ENCODE results near the gene C16orf78. TPM values are rescaled to one million over a fixed set of nuclear protein-coding genes. Genes with fewer than 3 reads are reported as not detected.

C16orf78 gene
- total RNA-seq, 2 experiments from 2014 or later, result not detected

DNA sequence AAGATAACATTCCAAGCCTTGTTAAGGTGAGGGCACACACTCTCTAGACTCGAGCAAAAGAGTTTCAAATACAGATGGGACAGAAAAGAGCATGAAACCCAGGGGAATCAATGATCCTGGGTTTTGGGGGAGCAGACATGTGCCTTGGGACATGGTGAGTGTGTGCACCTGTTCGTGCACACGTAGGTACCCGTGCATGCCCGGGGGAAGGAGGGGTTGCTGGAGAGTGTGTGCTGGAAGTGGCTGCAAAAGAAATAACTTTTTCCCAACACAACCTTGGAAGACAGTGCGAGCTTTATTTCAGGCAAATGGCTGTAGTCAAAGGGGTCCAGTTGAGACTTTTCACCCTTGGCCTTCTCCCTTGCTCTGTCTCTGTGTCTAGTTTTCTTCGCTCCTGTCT is 62.6 kb downstream of the C16orf78 start:
- Mint-ChIP-seq H3K4me3 (no peak overlapping the region), H3K9me3 (no peaks in the 10 kb centered on the region), H3K27me3 (no peaks in the 10 kb centered on the region), H3K4me1 (ENCODE audit: low read depth) (peaks cover 7% of the 10 kb centered on the region), H3K27ac (no peak overlapping the region), H3K36me3 (ENCODE audit: low read depth) (no peaks in the 10 kb centered on the region)
- ATAC-seq, result no peak
- TF ChIP-seq CTCF (IDR thresholded peaks at IDR 0.05), result no peak
- no peak for DNase-seq
- POLR2A ChIA-PET, result no interaction called here
- CTCF ChIA-PET, result no interaction called here
- intact Hi-C loops (cut with micrococcal nuclease), result no loop called here

DNA sequence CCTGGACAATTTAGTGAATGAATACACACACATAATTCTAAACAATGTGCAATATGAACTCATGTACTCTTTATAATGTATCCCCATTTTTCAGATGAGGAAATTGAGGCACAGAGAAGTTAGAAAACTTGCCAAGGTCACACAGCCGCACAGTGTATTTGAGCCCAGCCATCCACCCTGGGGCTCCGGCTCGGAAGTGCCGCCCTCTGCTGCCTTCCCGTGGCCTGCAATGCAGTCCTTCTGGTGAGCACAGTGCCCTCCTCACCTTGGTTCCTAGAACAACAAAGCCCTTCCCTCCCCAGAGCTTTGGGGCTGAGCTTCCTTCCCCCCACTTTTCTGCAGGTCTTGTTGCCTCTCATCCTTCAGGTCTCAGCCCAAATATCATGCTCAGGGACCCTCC is 63.7 kb downstream of the C16orf78 start:
- Mint-ChIP-seq H3K9me3 (no peaks in the 10 kb centered on the region), H3K36me3 (ENCODE audit: low read depth) (no peaks in the 10 kb centered on the region), H3K4me1 (ENCODE audit: low read depth) (peaks cover 16% of the 10 kb centered on the region), H3K27me3 (no peaks in the 10 kb centered on the region), H3K4me3 (no peak overlapping the region), H3K27ac (no peak overlapping the region)
- intact Hi-C loops (cut with micrococcal nuclease), result no loop called here
- ChIA-PET CTCF (interaction anchor here (1.0 kb wide), 1 partner anchor 29 kb away, joined by 3 read pairs; no protein-coding TSS in a partner anchor), POLR2A (no interaction called here)
- TF ChIP-seq CTCF (IDR thresholded peaks at IDR 0.05), result no peak
- ATAC-seq (no peak), DNase-seq (no peak)

DNA sequence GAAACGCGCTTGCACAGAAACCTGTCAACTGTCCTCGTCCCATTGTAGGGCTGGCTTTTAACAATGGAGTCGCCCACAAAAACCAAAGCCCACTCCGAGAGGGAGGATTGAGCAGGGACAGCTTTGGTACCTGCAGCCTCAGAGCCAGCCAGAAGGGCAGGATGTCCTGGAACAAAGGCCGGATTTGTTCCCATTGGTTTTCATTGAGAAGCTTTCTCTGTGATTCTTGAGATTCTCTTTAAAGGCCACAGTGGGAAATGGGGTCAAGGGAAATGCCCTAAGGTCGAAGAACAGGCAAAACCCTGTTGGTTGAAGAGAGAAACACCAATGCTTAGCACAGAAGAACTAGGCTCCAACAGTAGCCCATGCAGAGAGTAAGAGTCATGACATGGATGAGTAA is 65.4 kb downstream of the C16orf78 start:
- ChIA-PET CTCF (no interaction called here), POLR2A (no interaction called here)
- TF ChIP-seq CTCF (IDR thresholded peaks at IDR 0.05), result no peak
- Mint-ChIP-seq H3K27me3 (no peaks in the 10 kb centered on the region), H3K36me3 (ENCODE audit: low read depth) (no peaks in the 10 kb centered on the region), H3K4me3 (no peak overlapping the region), H3K4me1 (ENCODE audit: low read depth) (peaks cover 23% of the 10 kb centered on the region), H3K27ac (no peak overlapping the region), H3K9me3 (no peaks in the 10 kb centered on the region)
- no peak for ATAC-seq
- no peak for DNase-seq
- intact Hi-C loops (cut with micrococcal nuclease), result no loop called here

- Mint-ChIP-seq H3K27me3 (no peaks in the 10 kb centered on the region), H3K4me3 (no peak overlapping the region), H3K4me1 (ENCODE audit: low read depth) (peaks cover 23% of the 10 kb centered on the region), H3K36me3 (ENCODE audit: low read depth) (no peaks in the 10 kb centered on the region), H3K27ac (no peak overlapping the region), H3K9me3 (no peaks in the 10 kb centered on the region)
- POLR2A ChIA-PET, result no interaction called here
- DNase-seq, result no peak
- CTCF ChIA-PET, result interaction anchor here (0.6 to 1.9 kb wide), 4 partner anchors 23 to 153 kb away, joined by 3 to 10 read pairs (median 4); no protein-coding TSS in a partner anchor
- no peak for TF ChIP-seq CTCF (IDR thresholded peaks at IDR 0.05)
- no peak for ATAC-seq
- intact Hi-C loops (cut with micrococcal nuclease), result no loop called here
Observed at GRCh38 chr16:49439676-49440075, 66.1 kb downstream of the C16orf78 start.

DNA sequence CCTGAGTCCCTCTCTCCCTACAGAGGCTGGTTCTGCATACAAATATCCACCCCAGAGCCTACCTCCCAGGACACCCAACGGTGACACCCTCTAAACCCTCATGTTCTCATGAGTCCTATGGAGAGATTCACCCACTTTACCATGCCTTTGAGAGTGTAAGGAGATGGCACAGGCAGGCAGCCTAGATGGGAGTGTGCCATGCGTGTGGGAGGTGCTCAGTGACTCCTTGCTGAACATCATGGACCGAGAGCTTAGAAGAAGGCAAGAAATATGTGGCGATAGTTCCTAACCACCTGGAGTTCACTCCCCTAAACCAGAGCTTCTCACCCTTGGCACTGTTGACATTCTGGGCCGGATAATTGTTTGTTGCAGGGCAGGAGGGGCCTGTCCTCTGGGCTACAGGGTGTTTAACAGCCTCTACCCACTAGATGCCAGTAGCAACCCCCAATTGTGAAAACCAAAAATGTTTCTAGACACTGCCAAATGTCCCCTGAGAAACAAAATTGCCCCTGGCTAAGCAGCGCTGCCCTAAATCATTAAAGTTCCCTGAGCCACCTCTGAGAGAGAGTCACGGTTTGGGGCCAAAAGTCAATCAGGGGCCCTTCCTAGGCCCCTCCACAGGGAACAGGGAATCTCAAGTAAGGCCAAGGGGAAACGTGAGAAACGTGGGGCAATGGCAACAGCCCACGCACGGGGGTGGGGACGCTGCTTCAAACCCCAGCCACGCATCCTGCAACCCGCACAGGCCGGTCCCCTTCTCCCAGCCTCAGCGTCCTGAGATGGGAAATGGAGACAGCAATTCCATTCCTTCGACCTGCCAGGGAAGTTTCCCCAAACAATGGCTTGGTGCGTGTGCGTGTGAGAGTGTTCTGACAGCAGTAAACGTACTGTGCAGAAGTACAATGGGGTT is 66.8 kb downstream of the C16orf78 start:
- Mint-ChIP-seq H3K4me3 (no peak overlapping the region), H3K36me3 (ENCODE audit: low read depth) (no peaks in the 10 kb centered on the region), H3K27ac (peak overlapping the region; percentile 28), H3K4me1 (ENCODE audit: low read depth) (peaks cover 23% of the 10 kb centered on the region), H3K9me3 (no peaks in the 10 kb centered on the region), H3K27me3 (no peaks in the 10 kb centered on the region)
- POLR2A ChIA-PET, result no interaction called here
- no peak for ATAC-seq
- intact Hi-C loops (cut with micrococcal nuclease), result no loop called here
- CTCF ChIA-PET, result interaction anchor here (0.6 to 1.9 kb wide), 4 partner anchors 22 to 152 kb away, joined by 3 to 10 read pairs (median 4); no protein-coding TSS in a partner anchor
- no peak for TF ChIP-seq CTCF (IDR thresholded peaks at IDR 0.05)
- no peak for DNase-seq

Data from activated CD8-positive, alpha-beta T cell treated with anti-CD3 and anti-CD28 coated beads for 36 hours (primary cell).